ENCODE data around the gene PSMC2.
"Not testable (repeated sequence)": the region's sequence is repeated elsewhere in the genome, so short reads cannot be mapped to it uniquely, and the experiment has no call there.

PSMC2 gene

DNA sequence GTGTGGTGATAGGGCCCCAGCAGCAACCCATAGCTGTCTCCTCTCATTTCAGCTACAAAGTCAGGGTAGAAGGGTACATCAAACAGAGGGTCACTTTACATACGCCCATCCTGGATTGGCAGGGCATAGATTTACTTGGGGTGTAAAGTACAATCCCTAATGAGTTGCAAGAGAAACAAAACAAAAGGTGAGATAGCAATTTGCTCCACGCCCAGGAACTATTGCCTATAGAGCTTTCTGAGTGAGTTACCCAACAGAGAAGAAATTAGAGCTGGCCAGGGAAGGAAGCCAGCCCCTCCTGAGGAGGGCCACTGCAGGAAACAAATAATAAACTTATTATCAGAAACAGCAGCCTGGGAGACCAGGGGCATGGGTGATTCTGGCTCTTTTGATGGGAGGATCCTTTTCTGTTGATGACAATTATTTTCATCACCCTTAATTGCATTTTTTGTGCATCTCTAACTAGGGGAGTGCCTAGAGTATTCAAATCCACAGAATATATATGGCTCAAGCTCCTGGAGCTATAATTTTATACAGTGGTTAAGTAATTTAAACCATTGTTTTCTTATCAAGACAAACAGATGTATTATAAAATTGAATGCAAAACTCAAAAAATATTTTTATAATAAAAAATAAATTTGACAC lies 51.2 kb downstream of the PSMC2 start:
- TF ChIP-seq, protein P1, sequence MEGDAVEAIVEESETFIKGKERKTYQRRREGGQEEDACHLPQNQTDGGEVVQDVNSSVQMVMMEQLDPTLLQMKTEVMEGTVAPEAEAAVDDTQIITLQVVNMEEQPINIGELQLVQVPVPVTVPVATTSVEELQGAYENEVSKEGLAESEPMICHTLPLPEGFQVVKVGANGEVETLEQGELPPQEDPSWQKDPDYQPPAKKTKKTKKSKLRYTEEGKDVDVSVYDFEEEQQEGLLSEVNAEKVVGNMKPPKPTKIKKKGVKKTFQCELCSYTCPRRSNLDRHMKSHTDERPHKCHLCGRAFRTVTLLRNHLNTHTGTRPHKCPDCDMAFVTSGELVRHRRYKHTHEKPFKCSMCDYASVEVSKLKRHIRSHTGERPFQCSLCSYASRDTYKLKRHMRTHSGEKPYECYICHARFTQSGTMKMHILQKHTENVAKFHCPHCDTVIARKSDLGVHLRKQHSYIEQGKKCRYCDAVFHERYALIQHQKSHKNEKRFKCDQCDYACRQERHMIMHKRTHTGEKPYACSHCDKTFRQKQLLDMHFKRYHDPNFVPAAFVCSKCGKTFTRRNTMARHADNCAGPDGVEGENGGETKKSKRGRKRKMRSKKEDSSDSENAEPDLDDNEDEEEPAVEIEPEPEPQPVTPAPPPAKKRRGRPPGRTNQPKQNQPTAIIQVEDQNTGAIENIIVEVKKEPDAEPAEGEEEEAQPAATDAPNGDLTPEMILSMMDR (IDR thresholded peaks at IDR 0.05; ENCODE audit: borderline replicate concordance, insufficient read depth, low read depth, low read length): no peak
- H3K4me3 ChIP-seq (ENCODE audit: low read depth, low read length): no peak overlapping the region

GRCh38 chr7:103399687-103400086 lies 52.2 kb downstream of the PSMC2 start:
- not testable (repeated sequence) for H3K4me3 ChIP-seq (ENCODE audit: low read depth, low read length)

DNA sequence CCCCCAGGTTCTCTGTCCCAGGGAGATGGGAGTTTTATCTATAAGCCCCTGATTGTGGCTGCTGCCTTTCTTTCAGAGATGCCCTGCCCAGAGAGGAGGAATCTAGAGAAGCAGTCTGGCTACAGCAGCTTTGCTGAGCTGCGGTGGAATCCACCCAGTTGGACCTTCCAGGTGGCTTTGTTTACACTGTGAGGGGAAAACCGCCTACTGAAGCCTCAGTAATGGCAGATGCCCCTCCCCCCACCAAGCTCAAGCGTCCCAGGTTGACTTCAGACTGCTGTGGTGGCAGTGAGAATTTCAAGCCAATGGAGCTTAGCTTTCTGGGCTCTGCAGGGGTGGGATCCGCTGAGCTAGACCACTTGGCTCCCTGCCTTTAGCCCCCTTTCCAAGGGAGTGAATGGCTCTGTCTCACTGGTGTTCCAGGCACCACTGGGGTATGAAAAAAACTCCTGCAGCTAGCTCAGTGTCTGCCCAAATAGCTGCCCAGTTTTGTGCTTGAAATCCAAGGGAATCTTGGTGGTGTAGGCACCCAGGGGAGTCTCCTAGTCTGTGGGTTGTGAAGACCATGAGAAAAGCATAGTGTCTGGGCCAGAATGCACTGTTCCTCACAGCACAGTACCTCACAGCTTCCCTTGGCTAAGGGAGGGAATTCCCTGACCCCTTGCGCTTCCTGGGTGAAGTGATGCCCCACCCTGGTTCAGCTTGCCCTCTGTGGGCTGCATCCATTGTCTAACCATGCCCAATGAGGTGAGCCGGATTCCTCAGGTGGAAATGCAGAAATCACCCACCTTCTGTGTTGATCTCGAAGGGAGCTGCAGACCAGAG lies 58.6 kb downstream of the PSMC2 start:
- H3K4me3 ChIP-seq (ENCODE audit: low read depth, low read length): not testable (repeated sequence)

DNA sequence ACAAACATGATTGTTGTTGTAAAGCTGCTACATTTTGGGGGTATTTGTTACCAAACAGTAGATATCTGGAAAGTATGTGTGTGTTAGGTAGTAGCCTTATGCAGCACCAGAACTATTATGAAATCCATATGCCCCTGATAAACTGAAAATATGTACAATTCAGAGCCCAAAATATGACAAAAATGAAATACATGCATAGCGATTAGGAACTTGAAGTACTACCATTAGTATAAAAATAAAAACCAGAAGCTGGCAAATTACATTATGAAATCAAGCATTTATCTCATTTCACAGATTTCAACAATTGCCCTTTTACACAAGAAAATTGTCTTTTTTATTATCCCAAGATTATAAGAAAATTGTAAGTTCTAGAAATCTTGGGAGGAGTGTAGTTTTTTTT lies 64.7 kb downstream of the PSMC2 start:
- no peak overlapping the region for H3K4me3 ChIP-seq (ENCODE audit: low read depth, low read length)
- TF ChIP-seq, protein P1 (IDR thresholded peaks at IDR 0.05; ENCODE audit: borderline replicate concordance, insufficient read depth, low read depth, low read length): no peak

DNA sequence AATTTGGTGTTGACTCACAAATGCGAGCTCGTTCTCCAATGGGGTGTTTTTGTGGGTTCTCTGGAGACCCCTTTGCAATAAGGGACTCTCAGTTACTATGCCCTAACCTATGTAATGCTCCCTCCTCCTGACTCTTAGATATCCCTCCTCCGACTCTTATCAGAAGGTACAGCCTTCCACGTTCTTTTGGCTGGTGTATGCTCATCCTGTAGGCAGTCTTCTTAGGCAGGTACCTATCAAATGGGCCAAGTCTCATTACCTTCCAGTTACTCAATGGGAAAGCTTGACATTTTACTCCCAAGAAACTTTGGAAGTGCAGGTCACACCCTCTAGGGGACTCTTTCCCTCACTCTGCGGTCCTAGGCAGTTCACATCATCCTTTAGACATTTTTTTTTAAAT lies 66.0 kb downstream of the PSMC2 start:
- TF ChIP-seq, protein P1 (IDR thresholded peaks at IDR 0.05; ENCODE audit: borderline replicate concordance, insufficient read depth, low read depth, low read length): no peak

GRCh38 chr7:103418241-103418640 lies 70.8 kb downstream of the PSMC2 start:
- TF ChIP-seq, protein P1 (IDR thresholded peaks at IDR 0.05; ENCODE audit: borderline replicate concordance, insufficient read depth, low read depth, low read length): no peak
- no peak overlapping the region for H3K4me3 ChIP-seq (ENCODE audit: low read depth, low read length)

More for the DNA sequence above, 66.0 kb downstream of the PSMC2 start:
- no peak overlapping the region for H3K4me3 ChIP-seq (ENCODE audit: low read depth, low read length)
